Measurements from ENCODE around the gene CAPN3.

CAPN3 gene

GRCh38 chr15:42401544-42402454, 42.5 kb downstream of the CAPN3 start:
- DNase-seq = no peak

- peak; percentile 23 to 28 for DNase-seq
Measured at GRCh38 chr15:42402455-42403205, 43.3 kb downstream of the CAPN3 start.

- DNase-seq = no peak
Measured at GRCh38 chr15:42403389-42403788, 44.1 kb downstream of the CAPN3 start.

DNA sequence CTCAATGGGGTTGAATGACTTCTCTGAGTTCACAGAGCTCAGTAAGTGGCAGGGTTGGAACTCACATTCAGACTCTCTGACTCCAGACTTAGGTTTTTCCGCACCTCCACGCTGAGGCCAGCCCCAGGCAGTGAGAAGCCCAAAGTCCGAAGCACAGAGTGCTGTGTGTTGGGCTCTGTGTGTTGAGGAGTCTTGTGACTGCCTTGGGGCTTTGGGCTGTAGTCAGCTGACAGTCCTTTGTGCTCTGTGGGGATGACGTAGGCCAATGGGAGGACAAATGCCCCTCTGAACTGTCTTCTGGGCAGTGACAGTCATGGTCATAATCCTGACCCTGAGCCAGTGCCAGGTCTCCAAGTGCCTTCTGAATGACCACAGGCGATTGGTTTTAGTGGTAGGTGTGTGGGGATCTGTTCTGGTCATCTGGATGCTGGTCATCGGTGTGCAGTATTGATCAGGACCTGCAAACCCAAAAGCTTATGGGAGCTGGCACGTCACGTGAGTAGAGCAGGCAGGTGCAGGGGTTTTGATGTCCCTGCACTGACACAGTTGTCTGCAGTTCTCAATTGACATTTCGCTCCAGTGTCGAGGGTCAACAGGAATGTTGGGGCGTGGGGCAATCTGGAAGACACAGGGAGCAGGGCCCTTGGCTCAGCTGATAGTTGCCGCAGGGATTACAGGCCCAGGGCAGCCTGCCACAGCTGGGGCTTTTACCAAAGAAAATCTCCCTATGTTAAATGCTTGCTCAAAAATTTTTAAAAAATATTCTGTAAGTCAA, 45.3 kb downstream of the CAPN3 start:
- no peak for DNase-seq

DNA sequence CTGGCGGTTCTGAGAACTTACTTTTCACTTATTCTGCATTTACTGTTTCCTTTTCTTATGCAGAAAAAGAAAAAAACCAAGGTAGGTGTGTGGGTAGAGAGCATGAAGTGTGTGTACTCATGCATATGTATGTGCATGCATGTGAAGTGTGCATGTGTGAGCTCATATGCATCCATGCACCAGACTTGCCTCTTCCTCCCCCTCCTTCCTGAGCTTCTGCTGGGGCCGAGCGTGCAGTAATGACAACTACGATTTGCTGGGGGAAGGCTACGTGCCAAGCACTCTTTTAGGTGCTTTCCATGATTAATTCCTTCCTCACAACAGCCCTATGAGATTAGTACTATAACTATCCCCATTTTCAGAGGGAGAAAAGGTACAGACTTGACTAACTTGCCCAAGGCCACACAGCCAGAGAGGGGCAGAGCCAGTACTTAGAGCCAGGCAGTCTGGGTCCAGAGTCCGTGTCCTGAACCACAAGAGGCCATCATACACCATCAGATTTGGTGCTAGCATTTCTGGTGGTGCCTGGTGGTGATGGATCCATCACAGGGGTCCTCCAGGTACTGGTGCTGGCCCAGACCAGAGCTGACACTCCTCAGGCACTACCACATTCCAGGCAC, 46.7 kb downstream of the CAPN3 start:
- no peak for DNase-seq

GRCh38 chr15:42408178-42408577, 48.9 kb downstream of the CAPN3 start:
- no peak for DNase-seq

DNA sequence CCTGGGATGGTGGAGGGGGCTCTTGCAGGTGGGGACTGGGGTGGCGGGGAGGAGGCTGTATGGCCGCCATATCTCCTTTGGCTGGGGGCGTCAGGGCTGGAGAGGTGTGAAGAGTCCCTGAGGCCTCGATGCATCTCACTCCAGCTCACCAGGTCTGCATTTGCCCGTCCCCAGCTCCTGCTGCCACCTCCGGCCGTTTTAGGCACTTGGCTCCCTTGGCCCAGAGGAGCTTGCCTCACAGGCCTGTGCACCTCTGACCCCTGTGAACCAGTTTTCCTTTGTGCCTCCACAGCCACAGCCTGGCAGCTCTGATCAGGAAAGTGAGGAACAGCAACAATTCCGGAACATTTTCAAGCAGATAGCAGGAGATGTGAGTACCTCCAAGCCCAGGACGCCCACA, 49.7 kb downstream of the CAPN3 start:
- DNase-seq = no peak

- no peak for DNase-seq
Measured at GRCh38 chr15:42411884-42412283, 52.6 kb downstream of the CAPN3 start.

DNA sequence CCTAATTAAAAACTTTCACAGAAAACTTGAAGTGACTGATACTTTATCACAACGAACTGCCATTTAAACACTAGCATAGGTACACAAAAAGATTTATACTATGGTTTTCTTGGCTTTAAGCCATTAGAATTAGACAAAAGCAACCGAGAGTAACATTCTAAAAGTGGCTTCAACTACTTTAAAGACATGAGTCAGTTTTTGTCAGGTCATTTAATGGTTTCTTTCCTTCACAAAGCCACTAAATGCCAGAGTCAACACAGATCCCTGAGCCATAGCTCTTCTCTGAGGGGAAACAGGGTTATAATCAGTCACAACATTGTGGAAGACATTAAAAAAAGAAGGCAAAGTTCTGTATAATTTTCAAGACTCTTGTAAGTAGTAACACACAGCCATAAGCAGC, 54.6 kb downstream of the CAPN3 start:
- DNase-seq = no peak

DNA sequence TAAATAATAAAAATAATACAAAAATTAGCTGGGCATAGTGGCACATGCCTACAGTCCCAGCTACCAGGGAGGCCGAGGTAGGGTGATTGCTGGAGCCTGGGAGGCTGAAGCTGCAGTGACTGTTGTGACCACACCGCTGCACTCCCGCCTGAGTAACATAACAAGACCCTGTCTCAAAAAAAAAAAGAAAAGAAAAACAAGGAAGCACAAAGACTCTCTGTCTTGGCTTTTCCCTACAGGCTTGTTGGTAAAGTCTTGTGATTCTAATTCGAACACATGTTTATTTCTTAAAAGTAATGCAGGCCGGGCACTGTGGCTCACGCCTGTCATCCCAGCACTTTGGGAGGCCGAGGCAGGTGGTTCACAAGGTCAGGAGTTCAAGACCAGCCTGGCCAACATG, 60.1 kb downstream of the CAPN3 start:
- no peak for DNase-seq

GRCh38 chr15:42421376-42421775, 62.1 kb downstream of the CAPN3 start:
- DNase-seq = no peak

GRCh38 chr15:42427429-42428223, 68.3 kb downstream of the CAPN3 start:
- no peak for DNase-seq

GRCh38 chr15:42444415-42445063, 85.2 kb downstream of the CAPN3 start:
- no peak for DNase-seq

GRCh38 chr15:42445551-42445950, 86.2 kb downstream of the CAPN3 start:
- no peak for DNase-seq

DNA sequence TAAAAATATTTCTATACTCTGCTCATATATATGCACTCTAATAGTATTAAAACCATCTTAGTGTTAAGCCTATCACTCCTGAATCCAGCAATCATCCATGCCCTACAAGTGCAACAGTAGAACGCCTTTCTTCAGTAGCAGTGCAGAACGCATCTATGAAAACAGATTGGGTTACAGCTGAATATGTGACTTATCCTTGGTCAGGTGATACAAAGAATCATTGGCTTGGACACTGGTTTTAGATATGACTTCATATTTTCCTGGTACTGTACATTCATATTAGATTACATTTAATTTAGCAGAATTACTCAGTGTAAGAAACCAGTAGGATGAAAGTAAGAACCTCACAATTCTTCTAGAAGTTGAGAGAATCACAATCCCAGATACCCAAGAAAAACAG, 88.3 kb downstream of the CAPN3 start:
- no peak for DNase-seq

DNA sequence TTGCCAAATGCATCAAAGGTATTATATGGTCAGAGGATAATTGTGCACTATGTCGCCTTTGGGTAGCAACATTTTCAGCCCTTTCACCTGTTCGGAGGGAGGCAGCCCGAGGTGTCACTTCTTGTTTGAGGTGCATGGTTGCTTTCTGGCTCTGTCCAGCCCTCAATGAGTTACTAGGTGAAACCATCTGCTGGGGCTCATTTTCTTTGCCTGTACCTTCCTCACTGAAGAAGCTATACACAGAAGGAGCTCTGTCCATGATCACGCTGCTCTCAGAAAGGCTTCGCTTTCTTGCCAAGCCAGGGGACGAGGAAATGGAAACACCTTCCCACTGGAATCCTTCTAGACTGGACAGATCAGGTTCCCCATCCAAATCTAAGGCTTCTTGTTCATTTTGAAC, 89.0 kb downstream of the CAPN3 start:
- no peak for DNase-seq

- DNase-seq = no peak
Measured at GRCh38 chr15:42449770-42450424, 90.6 kb downstream of the CAPN3 start.

DNA sequence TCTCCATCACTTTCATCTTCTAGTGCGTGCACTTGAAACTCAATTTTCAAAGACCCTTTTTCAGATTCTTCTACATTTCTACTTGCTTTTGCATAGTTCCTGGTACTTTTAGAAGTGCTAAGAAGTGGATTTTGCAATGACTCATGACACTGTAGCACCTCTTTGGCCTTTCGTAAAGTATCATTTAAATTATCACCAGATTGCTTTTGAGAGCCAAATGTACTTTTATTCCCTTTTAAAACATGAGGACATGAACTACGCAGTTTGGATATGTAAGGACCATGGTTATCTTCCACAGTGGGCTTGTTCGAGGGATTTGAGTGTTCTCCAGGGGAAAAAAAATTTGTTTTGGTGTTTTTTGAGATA, 91.1 kb downstream of the CAPN3 start:
- DNase-seq = no peak

GRCh38 chr15:42453826-42454225, 94.5 kb downstream of the CAPN3 start:
- DNase-seq = no peak

DNA sequence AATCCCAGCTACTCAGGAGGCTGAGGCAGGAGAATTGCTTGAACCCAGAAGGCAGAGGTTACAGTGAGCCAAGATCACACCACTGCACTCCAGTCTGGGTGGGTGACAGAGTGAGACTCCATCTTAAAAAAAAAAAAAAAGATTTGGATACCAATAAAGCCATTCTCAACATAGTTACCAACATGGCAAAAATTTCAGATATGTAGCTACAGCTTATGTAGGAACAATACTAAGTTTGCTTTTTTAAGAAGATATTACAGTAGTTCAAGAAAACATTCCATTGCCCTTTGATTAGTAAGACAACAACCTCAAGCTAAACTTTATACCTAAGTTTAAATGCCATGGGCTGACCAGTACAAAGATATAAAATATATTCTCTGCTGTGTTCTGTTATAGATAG, 97.2 kb downstream of the CAPN3 start:
- no peak for DNase-seq

DNA sequence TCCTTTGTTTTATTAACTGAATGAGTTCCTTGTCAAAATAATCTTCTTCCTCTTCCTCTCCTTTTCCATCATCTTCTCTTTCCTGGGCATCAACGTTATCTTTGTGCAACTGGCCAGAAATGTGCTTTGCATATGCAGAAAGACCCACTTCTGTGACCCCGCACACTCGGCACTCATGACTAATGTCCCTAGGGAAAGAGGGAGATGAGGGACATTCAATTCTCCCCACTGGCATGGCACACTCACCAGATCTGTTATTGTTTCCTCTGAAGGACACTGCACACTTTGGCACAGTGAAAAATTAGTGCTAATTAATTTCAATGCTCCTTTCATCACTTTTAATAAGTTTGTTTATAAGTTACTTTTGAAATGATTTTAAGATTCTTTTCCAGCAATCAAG, 97.7 kb downstream of the CAPN3 start:
- no peak for DNase-seq
